Neural cell (in vitro differentiated cells): ENCODE measurements around the gene TRAF2. TPM values are rescaled to one million over a fixed set of nuclear protein-coding genes. Genes with fewer than 3 reads are reported as not detected.

Source experiments
- H2AFZ ChIP-seq: fragments of 200-600, 300-800 bp; sonication (generic), shearing (Covaris generic); 2 replicates; pipeline ENCODE4 v1.6.0; 2014; ENCODE audit warnings: low read depth, mild to moderate bottlenecking, antibody characterized with exemption, low read length, moderate library complexity
- H3F3A ChIP-seq: fragments of 200-600 bp; shearing (Covaris generic); 2 replicates; pipeline ENCODE4 v1.6.1; 2016; ENCODE audit warnings: mild to moderate bottlenecking, moderate library complexity, mixed read lengths, antibody characterized with exemption, low read length; ENCODE audit not compliant: insufficient read depth, poor library complexity, severe bottlenecking
- H3K27ac ChIP-seq: fragments of 200-600, 300-800 bp; sonication (generic), shearing (Covaris generic); 2 replicates; pipeline ENCODE4 v1.5.1; 2014; ENCODE audit warnings: mild to moderate bottlenecking, low read length, moderate library complexity
- H3K27me3 ChIP-seq: fragments of 300-800, 200-600 bp; sonication (generic), shearing (Covaris generic); 2 replicates; pipeline ENCODE4 v1.6.0; 2014; ENCODE audit warnings: mild to moderate bottlenecking, low read depth, low read length, moderate library complexity; ENCODE audit not compliant: insufficient read depth
- H3K36me3 ChIP-seq: fragments of 300-800, 200-600 bp; sonication (generic), shearing (Covaris generic); 2 replicates; pipeline ENCODE4 v1.5.1; 2014; ENCODE audit warnings: mild to moderate bottlenecking, antibody characterized with exemption, low read length, moderate library complexity; ENCODE audit not compliant: insufficient read depth
- H3K4me2 ChIP-seq: fragments of 300-800, 200-600 bp; sonication (generic), shearing (Covaris generic); 2 replicates; pipeline ENCODE4 v1.6.0; 2014; ENCODE audit warnings: mild to moderate bottlenecking, low read length
- H3K4me3 ChIP-seq: fragments of 300-800, 200-600 bp; sonication (generic), shearing (Covaris generic); 2 replicates; pipeline ENCODE4 v1.5.1; 2014; ENCODE audit warnings: mild to moderate bottlenecking, low read length, moderate library complexity
- H3K79me2 ChIP-seq: fragments of 200-600 bp; shearing (Covaris generic); replicated peaks from 2 replicates; pipeline ENCODE4 v1.6.0; 2014; ENCODE audit warnings: mild to moderate bottlenecking, low read length, moderate library complexity; ENCODE audit not compliant: insufficient read depth
- H3K9ac ChIP-seq: fragments of 300-800, 200-600 bp; sonication (generic), shearing (Covaris generic); 2 replicates; pipeline ENCODE4 v1.6.1; 2016; ENCODE audit warnings: mild to moderate bottlenecking, low read length, mixed read lengths
- H3K9me2 ChIP-seq: fragments of 200-600 bp; shearing (Covaris generic); 2 replicates; pipeline ENCODE4 v1.6.1; 2016; ENCODE audit warnings: mild to moderate bottlenecking, low read length, mixed read lengths; ENCODE audit not compliant: insufficient read depth
- H3K9me3 ChIP-seq: fragments of 200-600, 300-800 bp; sonication (generic), shearing (Covaris generic); 2 replicates; pipeline ENCODE4 v1.6.1; 2016; ENCODE audit warnings: mild to moderate bottlenecking, mixed run types, low read length, moderate library complexity, mixed read lengths
- H4K20me1 ChIP-seq: fragments of 200-600 bp; shearing (Covaris generic); 2 replicates; pipeline ENCODE4 v1.6.1; 2016; ENCODE audit warnings: mild to moderate bottlenecking, mixed run types; ENCODE audit not compliant: insufficient read depth
- EP300 ChIP-seq: fragments of 450-650 bp; conservative IDR thresholded peaks from 2 replicates; pipeline ENCODE4 v1.6.1; 2014; ENCODE audit warnings: antibody characterized with exemption, mild to moderate bottlenecking, moderate library complexity; ENCODE audit not compliant: poor library complexity, severe bottlenecking
- EZH2 ChIP-seq: fragments of 200-600, 300-800 bp; shearing (Covaris generic), sonication (generic); IDR thresholded peaks from 2 replicates; pipeline ENCODE4 v1.6.1; 2014; ENCODE audit warnings: antibody characterized with exemption, low read length, borderline replicate concordance, mild to moderate bottlenecking; ENCODE audit not compliant: insufficient read depth, poor library complexity, severe bottlenecking
- MXI1 ChIP-seq: fragments of 450-650 bp; conservative IDR thresholded peaks from 2 replicates; pipeline ENCODE4 v1.6.1; 2014; ENCODE audit warnings: antibody characterized with exemption, mild to moderate bottlenecking; ENCODE audit not compliant: poor library complexity, severe bottlenecking
- POLR2AphosphoS5 ChIP-seq: IDR thresholded peaks from 2 replicates; pipeline ENCODE4 v1.6.1; 2012
- RAD21 ChIP-seq: fragments of 450-650 bp; conservative IDR thresholded peaks from 2 replicates; pipeline ENCODE4 v1.6.1; 2014; ENCODE audit warnings: antibody characterized with exemption, mild to moderate bottlenecking, moderate library complexity
- SMC3 ChIP-seq: fragments of 450-650 bp; conservative IDR thresholded peaks from 2 replicates; pipeline ENCODE4 v1.6.1; 2014; ENCODE audit warnings: antibody characterized with exemption, mild to moderate bottlenecking, moderate library complexity; ENCODE audit not compliant: poor library complexity
- TAF1 ChIP-seq: IDR thresholded peaks from 2 replicates; pipeline ENCODE4 v1.6.1; 2012; ENCODE audit warnings: low read depth
- polyA plus RNA-seq: library from polyadenylated mRNA; depleted of rRNA; stranded (reverse); fragments of >200 nt; gene quantifications from 2 replicates; pipeline ENCODE4 v1.2.3, GENCODE V29; 2014
- TF ChIP-seq, protein P1 (sequence below): IDR thresholded peaks from 2 replicates; pipeline ENCODE4 v1.6.1; 2012; ENCODE audit warnings: borderline replicate concordance
- TF ChIP-seq, protein P2 (sequence below): fragments of 450-650 bp; IDR thresholded peaks from 2 replicates; pipeline ENCODE4 v1.5.1; 2014; ENCODE audit warnings: antibody characterized with exemption, mild to moderate bottlenecking, moderate library complexity; ENCODE audit not compliant: poor library complexity, severe bottlenecking

TRAF2 gene
- polyA plus RNA-seq, 1 donor from 2014 or later: 14.6 TPM

DNA sequence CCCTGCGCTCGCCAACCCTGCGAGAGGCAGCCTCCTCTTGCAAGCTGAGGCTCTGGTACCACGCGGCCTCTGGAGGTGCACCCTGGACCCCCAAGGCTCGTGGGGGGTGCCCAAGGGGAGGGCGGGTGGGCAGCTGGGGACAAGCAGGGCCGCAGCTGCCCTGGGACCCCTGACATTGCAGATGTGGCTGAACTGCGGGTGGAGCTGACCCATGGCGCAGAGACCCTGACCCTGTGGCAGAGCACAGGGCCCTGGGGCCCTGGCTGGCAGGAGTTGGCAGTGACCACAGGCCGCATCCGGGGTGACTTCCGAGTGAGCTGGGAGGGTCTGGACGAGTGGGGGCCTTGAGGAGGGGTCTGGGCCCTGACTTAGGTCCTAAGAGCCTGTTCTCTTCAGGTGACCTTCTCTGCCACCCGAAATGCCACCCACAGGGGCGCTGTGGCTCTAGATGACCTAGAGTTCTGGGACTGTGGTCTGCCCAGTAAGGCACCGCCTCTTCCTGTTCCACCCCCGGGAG is 32.7 kb upstream of the TRAF2 start:
- Histone ChIP-seq H2AFZ (no peak overlapping the region), H3K79me2 (no peaks in the 10 kb centered on the region), H3K9me3 (no peaks in the 10 kb centered on the region), H3K27ac (no peak overlapping the region), H3F3A (no peaks in the 10 kb centered on the region), H3K4me2 (no peak overlapping the region), H3K4me3 (no peak overlapping the region), H3K9me2 (no peaks in the 10 kb centered on the region), H3K36me3 (no peaks in the 10 kb centered on the region), H3K9ac (no peak overlapping the region), H3K27me3 (no peaks in the 10 kb centered on the region), H4K20me1 (no peaks in the 10 kb centered on the region)
- no peak for TF ChIP-seq EP300
- TF ChIP-seq, protein P1, sequence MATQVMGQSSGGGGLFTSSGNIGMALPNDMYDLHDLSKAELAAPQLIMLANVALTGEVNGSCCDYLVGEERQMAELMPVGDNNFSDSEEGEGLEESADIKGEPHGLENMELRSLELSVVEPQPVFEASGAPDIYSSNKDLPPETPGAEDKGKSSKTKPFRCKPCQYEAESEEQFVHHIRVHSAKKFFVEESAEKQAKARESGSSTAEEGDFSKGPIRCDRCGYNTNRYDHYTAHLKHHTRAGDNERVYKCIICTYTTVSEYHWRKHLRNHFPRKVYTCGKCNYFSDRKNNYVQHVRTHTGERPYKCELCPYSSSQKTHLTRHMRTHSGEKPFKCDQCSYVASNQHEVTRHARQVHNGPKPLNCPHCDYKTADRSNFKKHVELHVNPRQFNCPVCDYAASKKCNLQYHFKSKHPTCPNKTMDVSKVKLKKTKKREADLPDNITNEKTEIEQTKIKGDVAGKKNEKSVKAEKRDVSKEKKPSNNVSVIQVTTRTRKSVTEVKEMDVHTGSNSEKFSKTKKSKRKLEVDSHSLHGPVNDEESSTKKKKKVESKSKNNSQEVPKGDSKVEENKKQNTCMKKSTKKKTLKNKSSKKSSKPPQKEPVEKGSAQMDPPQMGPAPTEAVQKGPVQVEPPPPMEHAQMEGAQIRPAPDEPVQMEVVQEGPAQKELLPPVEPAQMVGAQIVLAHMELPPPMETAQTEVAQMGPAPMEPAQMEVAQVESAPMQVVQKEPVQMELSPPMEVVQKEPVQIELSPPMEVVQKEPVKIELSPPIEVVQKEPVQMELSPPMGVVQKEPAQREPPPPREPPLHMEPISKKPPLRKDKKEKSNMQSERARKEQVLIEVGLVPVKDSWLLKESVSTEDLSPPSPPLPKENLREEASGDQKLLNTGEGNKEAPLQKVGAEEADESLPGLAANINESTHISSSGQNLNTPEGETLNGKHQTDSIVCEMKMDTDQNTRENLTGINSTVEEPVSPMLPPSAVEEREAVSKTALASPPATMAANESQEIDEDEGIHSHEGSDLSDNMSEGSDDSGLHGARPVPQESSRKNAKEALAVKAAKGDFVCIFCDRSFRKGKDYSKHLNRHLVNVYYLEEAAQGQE: no peak
- TF ChIP-seq MXI1: no peak
- TF ChIP-seq EZH2: no peak
- no peak for TF ChIP-seq SMC3
- TF ChIP-seq, protein P2, sequence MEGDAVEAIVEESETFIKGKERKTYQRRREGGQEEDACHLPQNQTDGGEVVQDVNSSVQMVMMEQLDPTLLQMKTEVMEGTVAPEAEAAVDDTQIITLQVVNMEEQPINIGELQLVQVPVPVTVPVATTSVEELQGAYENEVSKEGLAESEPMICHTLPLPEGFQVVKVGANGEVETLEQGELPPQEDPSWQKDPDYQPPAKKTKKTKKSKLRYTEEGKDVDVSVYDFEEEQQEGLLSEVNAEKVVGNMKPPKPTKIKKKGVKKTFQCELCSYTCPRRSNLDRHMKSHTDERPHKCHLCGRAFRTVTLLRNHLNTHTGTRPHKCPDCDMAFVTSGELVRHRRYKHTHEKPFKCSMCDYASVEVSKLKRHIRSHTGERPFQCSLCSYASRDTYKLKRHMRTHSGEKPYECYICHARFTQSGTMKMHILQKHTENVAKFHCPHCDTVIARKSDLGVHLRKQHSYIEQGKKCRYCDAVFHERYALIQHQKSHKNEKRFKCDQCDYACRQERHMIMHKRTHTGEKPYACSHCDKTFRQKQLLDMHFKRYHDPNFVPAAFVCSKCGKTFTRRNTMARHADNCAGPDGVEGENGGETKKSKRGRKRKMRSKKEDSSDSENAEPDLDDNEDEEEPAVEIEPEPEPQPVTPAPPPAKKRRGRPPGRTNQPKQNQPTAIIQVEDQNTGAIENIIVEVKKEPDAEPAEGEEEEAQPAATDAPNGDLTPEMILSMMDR: no peak
- TF ChIP-seq TAF1: no peak
- no peak for TF ChIP-seq POLR2AphosphoS5
- TF ChIP-seq RAD21: no peak

DNA sequence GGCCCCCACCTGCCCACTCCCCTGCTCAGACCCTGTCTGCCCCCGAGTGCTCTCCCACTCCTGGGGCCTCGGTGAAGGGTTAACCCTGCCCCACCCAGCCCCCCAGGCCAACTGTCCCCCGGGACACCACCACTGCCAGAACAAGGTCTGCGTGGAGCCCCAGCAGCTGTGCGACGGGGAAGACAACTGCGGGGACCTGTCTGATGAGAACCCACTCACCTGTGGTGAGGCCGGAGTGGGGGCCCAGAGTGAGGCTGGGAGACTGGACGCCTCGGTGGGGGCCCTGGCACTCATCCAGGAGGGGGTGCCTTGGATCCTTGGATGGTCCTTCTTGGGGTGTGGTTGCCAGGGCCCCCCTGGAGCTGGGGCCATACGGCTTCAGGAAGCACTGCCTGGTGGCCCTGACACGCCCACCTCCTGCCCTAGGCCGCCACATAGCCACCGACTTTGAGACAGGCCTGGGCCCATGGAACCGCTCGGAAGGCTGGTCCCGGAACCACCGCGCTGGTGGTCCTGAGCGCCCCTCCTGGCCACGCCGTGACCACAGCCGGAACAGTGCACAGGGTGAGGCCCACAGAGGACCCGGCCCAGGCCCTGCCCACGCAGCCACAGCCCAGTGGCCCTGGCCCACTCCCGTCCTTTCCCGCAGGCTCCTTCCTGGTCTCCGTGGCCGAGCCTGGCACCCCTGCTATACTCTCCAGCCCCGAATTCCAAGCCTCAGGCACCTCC is 32.0 kb upstream of the TRAF2 start:
- no peak overlapping the region for H3K4me2 ChIP-seq
- no peaks in the 10 kb centered on the region for H3K9me3 ChIP-seq
- H3K9ac ChIP-seq: no peak overlapping the region
- no peak overlapping the region for H3K4me3 ChIP-seq
- H4K20me1 ChIP-seq: no peaks in the 10 kb centered on the region
- no peaks in the 10 kb centered on the region for H3F3A ChIP-seq
- no peaks in the 10 kb centered on the region for H3K9me2 ChIP-seq
- no peaks in the 10 kb centered on the region for H3K36me3 ChIP-seq
- H3K27ac ChIP-seq: no peak overlapping the region
- no peaks in the 10 kb centered on the region for H3K27me3 ChIP-seq
- TF ChIP-seq POLR2AphosphoS5: no peak
- TF ChIP-seq EP300: no peak
- no peak for TF ChIP-seq SMC3
- no peak for TF ChIP-seq MXI1
- TF ChIP-seq RAD21: no peak
- TF ChIP-seq, protein P2: no peak
- no peak for TF ChIP-seq EZH2
- no peak for TF ChIP-seq TAF1
- TF ChIP-seq, protein P1: no peak
- H3K79me2 ChIP-seq: no peaks in the 10 kb centered on the region
- no peak overlapping the region for H2AFZ ChIP-seq
